ENCODE measurements around the gene GATA3.

GATA3 gene

DNA sequence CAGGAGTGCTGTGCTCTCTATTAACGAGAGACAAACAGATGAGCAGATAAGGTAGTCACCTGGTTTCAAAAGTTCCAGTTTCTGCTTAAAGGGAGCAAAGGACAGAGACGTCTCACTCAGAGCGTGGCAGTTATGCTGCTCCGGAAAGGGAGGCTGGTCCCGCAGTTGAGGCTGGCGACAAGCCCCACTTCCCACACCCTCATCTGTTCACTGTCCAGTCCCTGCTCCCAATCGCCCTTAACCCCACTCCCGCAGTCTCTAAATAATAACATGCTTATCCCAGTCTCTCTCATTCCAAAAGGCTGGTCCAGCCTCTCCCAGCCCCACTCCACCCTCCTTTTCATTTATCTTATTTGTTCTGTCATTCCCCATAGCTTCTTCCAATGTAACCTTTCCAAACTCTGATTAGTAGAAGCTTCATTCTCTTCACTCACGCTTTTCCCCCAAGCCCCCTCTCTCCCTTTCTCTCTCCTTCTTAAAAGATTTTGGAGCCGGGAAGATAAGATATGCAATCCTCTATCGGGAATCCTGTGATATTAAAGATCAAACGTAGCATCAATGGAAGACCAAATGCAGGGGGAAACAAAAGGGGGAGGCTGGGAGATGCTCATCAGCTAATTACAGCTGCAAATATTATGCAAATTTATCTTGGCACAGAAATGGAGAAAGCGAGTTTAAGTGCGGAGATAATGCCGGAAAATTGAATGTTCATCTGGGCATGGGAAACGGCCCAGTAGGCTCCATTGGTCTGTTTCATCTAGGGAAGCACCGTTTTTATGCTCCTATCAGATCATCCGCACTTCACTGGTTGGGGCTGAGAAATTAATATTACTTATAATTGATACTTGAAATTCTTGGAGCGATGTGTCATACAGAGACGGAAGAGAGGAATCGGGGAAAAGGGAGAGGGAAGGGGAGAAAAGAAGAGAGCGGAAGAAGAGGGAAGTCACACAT is 16.3 kb upstream of the GATA3 start:
- Histone ChIP-seq H3K36me3 (ENCODE audit: control insufficient read depth in 1 of 2, insufficient read depth in 2 of 2, low read length in 2 of 2) (no peaks in the 10 kb centered on the region), H3K4me1 (ENCODE audit: control insufficient read depth in 1 of 2, insufficient read depth in 2 of 2, low read length in 2 of 2) (peaks cover 7 to 12% of the 10 kb centered on the region in 2 donors), H3K27me3 (ENCODE audit: control insufficient read depth in 1 of 2, insufficient read depth in 2 of 2, low read length in 2 of 2) (peaks cover 90 to 93% of the 10 kb centered on the region in 2 donors), H3K9me3 (ENCODE audit: control insufficient read depth in 1 of 2, low read length in 2 of 2) (no peaks in the 10 kb centered on the region), H3K9ac (ENCODE audit: low read depth in 1 of 2, low read length in 2 of 2) (no peak overlapping the region), H3K4me3 (ENCODE audit: low read depth in 1 of 2, low read length in 2 of 2) (no peak overlapping the region), H3K27ac (ENCODE audit: low read depth, low read length) (no peak overlapping the region)

- no peak overlapping the region for H3K4me3 ChIP-seq (ENCODE audit: low read depth in 1 of 2, low read length in 2 of 2)
- peaks cover 7 to 12% of the 10 kb centered on the region in 2 donors for H3K4me1 ChIP-seq (ENCODE audit: control insufficient read depth in 1 of 2, insufficient read depth in 2 of 2, low read length in 2 of 2)
- no peak overlapping the region for H3K27ac ChIP-seq (ENCODE audit: low read depth, low read length)
- no peaks in the 10 kb centered on the region for H3K36me3 ChIP-seq (ENCODE audit: control insufficient read depth in 1 of 2, insufficient read depth in 2 of 2, low read length in 2 of 2)
- peaks cover 89 to 93% of the 10 kb centered on the region in 2 donors for H3K27me3 ChIP-seq (ENCODE audit: control insufficient read depth in 1 of 2, insufficient read depth in 2 of 2, low read length in 2 of 2)
- H3K9me3 ChIP-seq (ENCODE audit: control insufficient read depth in 1 of 2, low read length in 2 of 2): no peaks in the 10 kb centered on the region
- no peak overlapping the region for H3K9ac ChIP-seq (ENCODE audit: low read depth in 1 of 2, low read length in 2 of 2)
These were observed 15.1 kb upstream of the GATA3 start for GRCh38 chr10:8039321-8039881.

- H3K36me3 ChIP-seq (ENCODE audit: control insufficient read depth in 1 of 2, insufficient read depth in 2 of 2, low read length in 2 of 2): no peaks in the 10 kb centered on the region
- no peak overlapping the region for H3K9ac ChIP-seq (ENCODE audit: low read depth in 1 of 2, low read length in 2 of 2)
- H3K27me3 ChIP-seq (ENCODE audit: control insufficient read depth in 1 of 2, insufficient read depth in 2 of 2, low read length in 2 of 2): peaks cover 93 to 95% of the 10 kb centered on the region in 2 donors
- H3K9me3 ChIP-seq (ENCODE audit: control insufficient read depth in 1 of 2, low read length in 2 of 2): no peaks in the 10 kb centered on the region
- H3K27ac ChIP-seq (ENCODE audit: low read depth, low read length): no peak overlapping the region
- no peak overlapping the region for H3K4me3 ChIP-seq (ENCODE audit: low read depth in 1 of 2, low read length in 2 of 2)
- peaks cover 13 to 22% of the 10 kb centered on the region in 2 donors for H3K4me1 ChIP-seq (ENCODE audit: control insufficient read depth in 1 of 2, insufficient read depth in 2 of 2, low read length in 2 of 2)
These were observed 13.8 kb upstream of the GATA3 start for GRCh38 chr10:8040651-8041050.

GRCh38 chr10:8041284-8041991 is 13.1 kb upstream of the GATA3 start:
- H3K27ac ChIP-seq (ENCODE audit: low read depth, low read length): no peak overlapping the region
- H3K9me3 ChIP-seq (ENCODE audit: control insufficient read depth in 1 of 2, low read length in 2 of 2): no peaks in the 10 kb centered on the region
- no peak overlapping the region for H3K4me3 ChIP-seq (ENCODE audit: low read depth in 1 of 2, low read length in 2 of 2)
- H3K27me3 ChIP-seq (ENCODE audit: control insufficient read depth in 1 of 2, insufficient read depth in 2 of 2, low read length in 2 of 2): peaks cover 93 to 96% of the 10 kb centered on the region in 2 donors
- H3K36me3 ChIP-seq (ENCODE audit: control insufficient read depth in 1 of 2, insufficient read depth in 2 of 2, low read length in 2 of 2): no peaks in the 10 kb centered on the region
- no peak overlapping the region for H3K9ac ChIP-seq (ENCODE audit: low read depth in 1 of 2, low read length in 2 of 2)
- peaks cover 14 to 26% of the 10 kb centered on the region in 2 donors for H3K4me1 ChIP-seq (ENCODE audit: control insufficient read depth in 1 of 2, insufficient read depth in 2 of 2, low read length in 2 of 2)

GRCh38 chr10:8041992-8042720 is 12.3 kb upstream of the GATA3 start:
- Histone ChIP-seq H3K27ac (ENCODE audit: low read depth, low read length) (no peak overlapping the region), H3K27me3 (ENCODE audit: control insufficient read depth in 1 of 2, insufficient read depth in 2 of 2, low read length in 2 of 2) (peaks cover 93 to 96% of the 10 kb centered on the region in 2 donors), H3K4me1 (ENCODE audit: control insufficient read depth in 1 of 2, insufficient read depth in 2 of 2, low read length in 2 of 2) (peaks cover 14 to 26% of the 10 kb centered on the region in 2 donors), H3K36me3 (ENCODE audit: control insufficient read depth in 1 of 2, insufficient read depth in 2 of 2, low read length in 2 of 2) (no peaks in the 10 kb centered on the region), H3K4me3 (ENCODE audit: low read depth in 1 of 2, low read length in 2 of 2) (no peak overlapping the region), H3K9ac (ENCODE audit: low read depth in 1 of 2, low read length in 2 of 2) (no peak overlapping the region), H3K9me3 (ENCODE audit: control insufficient read depth in 1 of 2, low read length in 2 of 2) (no peaks in the 10 kb centered on the region)

GRCh38 chr10:8042721-8043568 is 11.5 kb upstream of the GATA3 start:
- H3K27ac ChIP-seq (ENCODE audit: low read depth, low read length): no peak overlapping the region
- no peaks in the 10 kb centered on the region for H3K9me3 ChIP-seq (ENCODE audit: control insufficient read depth in 1 of 2, low read length in 2 of 2)
- no peaks in the 10 kb centered on the region for H3K36me3 ChIP-seq (ENCODE audit: control insufficient read depth in 1 of 2, insufficient read depth in 2 of 2, low read length in 2 of 2)
- peaks cover 95 to 97% of the 10 kb centered on the region in 2 donors for H3K27me3 ChIP-seq (ENCODE audit: control insufficient read depth in 1 of 2, insufficient read depth in 2 of 2, low read length in 2 of 2)
- H3K9ac ChIP-seq (ENCODE audit: low read depth in 1 of 2, low read length in 2 of 2): no peak overlapping the region
- no peak overlapping the region for H3K4me3 ChIP-seq (ENCODE audit: low read depth in 1 of 2, low read length in 2 of 2)
- H3K4me1 ChIP-seq (ENCODE audit: control insufficient read depth in 1 of 2, insufficient read depth in 2 of 2, low read length in 2 of 2): peaks cover 14 to 26% of the 10 kb centered on the region in 2 donors

DNA sequence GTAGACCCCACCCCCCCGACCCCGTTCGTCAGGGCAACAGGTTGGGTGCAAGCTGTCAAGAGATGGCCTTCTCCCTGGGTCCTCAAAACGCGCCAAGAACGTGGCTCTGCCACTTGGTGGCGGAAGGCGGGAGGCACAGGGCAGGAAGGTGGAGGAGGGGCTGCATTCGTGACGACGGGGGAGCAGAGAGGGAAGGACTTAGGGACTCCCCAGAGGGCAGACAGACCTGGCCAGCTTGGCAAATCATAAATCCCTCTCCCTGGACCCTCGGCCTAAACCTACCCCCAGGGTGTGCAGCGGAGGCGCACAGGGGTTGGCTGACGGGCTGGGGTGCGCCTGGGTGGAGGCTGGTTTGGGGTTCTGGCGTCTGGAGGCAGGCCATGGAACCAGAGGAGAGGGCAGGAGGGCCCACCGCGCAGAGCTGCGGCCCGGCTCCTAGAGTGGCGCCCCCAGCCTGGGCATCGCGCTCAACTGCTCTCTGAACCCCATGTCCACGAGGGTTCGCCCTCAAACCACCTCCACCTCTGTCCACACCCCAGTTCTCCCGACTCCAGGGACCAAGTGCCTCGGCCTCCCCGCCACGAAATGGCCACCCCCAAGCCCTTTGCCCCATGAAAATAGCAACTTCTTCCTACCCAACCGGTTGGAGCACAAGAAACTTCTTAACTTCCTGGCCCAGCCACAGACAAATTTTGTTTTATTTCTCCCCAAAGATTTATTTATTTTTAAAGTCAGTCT is 10.8 kb upstream of the GATA3 start:
- Histone ChIP-seq H3K27ac (ENCODE audit: low read depth, low read length) (no peak overlapping the region), H3K4me1 (ENCODE audit: control insufficient read depth in 1 of 2, insufficient read depth in 2 of 2, low read length in 2 of 2) (peaks cover 14 to 26% of the 10 kb centered on the region in 2 donors), H3K9me3 (ENCODE audit: control insufficient read depth in 1 of 2, low read length in 2 of 2) (no peaks in the 10 kb centered on the region), H3K9ac (ENCODE audit: low read depth in 1 of 2, low read length in 2 of 2) (no peak overlapping the region), H3K27me3 (ENCODE audit: control insufficient read depth in 1 of 2, insufficient read depth in 2 of 2, low read length in 2 of 2) (peaks cover 95 to 97% of the 10 kb centered on the region in 2 donors), H3K4me3 (ENCODE audit: low read depth in 1 of 2, low read length in 2 of 2) (no peak overlapping the region), H3K36me3 (ENCODE audit: control insufficient read depth in 1 of 2, insufficient read depth in 2 of 2, low read length in 2 of 2) (no peaks in the 10 kb centered on the region)

GRCh38 chr10:8044331-8044907 is 10.1 kb upstream of the GATA3 start:
- Histone ChIP-seq H3K4me1 (ENCODE audit: control insufficient read depth in 1 of 2, insufficient read depth in 2 of 2, low read length in 2 of 2) (peaks cover 18 to 26% of the 10 kb centered on the region in 2 donors), H3K36me3 (ENCODE audit: control insufficient read depth in 1 of 2, insufficient read depth in 2 of 2, low read length in 2 of 2) (no peaks in the 10 kb centered on the region), H3K4me3 (ENCODE audit: low read depth in 1 of 2, low read length in 2 of 2) (peak overlapping the region; percentile 45 to 53), H3K27ac (ENCODE audit: low read depth, low read length) (no peak overlapping the region), H3K9me3 (ENCODE audit: control insufficient read depth in 1 of 2, low read length in 2 of 2) (no peaks in the 10 kb centered on the region), H3K27me3 (ENCODE audit: control insufficient read depth in 1 of 2, insufficient read depth in 2 of 2, low read length in 2 of 2) (peaks cover 92 to 97% of the 10 kb centered on the region in 2 donors), H3K9ac (ENCODE audit: low read depth in 1 of 2, low read length in 2 of 2) (no peak overlapping the region)

Data from duodenal mucosa (tissue), 2 donors.